ENCODE measurements around the gene MRFAP1L1.
"Not testable (repeated sequence)": the region's sequence is repeated elsewhere in the genome, so short reads cannot be mapped to it uniquely, and the experiment has no call there.

MRFAP1L1 gene

DNA sequence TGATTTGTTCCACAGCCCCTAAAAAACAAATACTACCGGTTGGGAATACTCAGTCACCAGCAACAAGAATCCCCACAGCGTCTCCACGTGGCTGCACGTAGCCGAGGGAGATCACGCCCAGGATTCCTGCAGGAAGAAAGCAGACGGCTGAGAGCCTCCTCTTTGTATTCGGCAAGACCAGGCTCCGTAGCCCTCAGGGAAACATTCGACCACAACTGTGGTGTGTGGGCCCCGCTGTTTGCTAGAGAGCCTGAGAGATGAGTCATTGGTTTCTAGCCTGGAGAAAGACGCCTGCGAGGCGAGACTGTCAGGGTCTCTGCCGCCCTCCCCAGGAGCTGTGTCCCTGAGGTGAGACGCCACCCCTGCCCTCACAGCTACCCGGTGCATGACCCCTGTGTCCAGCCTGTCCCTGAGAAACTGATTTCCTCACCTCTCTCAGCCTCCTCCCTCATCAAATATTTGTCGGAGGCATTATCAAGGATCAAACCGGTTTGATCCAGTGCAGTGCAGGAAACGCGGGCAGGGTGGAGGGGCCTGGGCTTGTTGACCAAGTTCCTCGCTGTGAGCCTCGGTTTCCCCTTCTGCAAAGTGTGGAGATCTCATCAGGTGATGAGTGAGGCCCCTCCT lies 20.7 kb downstream of the MRFAP1L1 start:
- DNase-seq (ENCODE audit: low spot score): peak; percentile 88

DNA sequence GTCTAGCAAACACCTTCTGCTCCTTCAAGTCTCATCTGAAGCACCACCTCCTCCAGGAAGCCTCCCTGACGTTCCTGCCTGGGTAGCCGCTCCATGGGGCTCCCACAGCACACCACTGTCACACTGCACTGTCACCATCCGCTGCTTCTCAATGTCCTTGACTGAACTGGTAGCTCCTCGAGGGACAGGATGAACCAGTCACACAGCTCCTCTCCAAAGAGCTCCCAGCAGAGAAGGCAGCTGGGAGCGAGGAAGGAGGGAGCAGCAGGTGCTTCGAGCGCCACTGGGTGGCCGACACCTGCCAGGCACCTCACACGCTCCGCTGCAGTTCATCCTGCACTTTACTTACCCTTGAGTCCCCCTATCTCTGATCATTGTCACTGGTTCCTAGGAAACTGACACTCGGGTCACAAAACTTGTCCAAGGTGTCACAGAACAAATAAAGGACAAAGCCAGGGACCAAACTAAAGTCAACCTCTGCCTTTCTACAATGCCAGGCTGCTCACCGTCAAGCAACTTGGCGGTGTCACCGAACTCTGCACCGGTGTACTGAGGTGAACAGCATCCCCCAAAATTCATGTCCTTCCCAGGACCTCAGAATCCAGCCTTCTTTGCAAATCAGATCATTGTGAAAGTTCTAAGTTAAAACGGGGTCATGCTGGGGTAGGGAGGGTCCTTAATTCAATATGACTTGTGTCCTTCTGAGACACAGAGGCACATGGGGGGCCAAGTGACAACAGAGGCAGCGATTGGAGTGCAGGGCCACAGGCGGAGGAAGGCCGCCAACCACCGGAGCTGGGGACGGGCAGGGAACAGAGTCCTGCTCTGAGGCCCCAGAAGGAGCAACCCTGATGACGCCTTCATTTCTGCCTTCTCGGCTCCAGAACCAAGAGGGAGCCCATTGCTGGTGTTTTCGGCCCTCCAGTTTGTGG lies 21.5 kb downstream of the MRFAP1L1 start:
- no peak for DNase-seq (ENCODE audit: low spot score)

DNA sequence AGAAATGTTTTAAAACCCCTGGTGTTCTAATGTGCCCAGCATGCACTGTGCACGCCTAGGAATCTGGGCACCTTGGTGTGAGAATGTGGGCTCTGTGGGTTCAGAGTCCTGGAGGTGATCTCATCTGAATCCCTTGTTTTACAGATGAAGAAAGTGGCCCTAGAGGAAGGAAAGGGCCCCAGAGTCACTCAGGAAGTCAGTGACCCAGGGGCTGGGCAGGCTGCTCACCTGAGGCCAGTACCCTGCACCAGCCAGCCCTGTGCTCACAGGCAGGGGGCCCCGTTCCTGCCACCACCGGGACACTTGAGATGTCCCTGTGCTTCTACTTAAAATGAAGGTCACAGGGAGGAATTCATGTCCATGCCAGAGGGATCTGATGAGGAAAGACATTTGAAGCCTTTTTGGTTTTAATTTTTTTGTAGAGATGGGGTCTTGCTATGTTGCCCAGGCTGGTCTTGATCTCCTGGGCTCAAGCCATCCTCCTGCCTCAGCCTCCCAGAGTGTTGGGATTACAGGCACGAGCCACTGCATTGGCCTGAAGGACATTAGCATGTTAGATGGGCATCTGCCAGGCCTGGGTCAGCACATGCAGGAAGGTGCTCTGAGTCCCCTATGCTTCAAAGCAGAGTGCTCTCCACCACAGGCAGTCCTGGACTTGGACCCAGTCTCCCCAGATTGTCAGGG lies 23.4 kb downstream of the MRFAP1L1 start:
- no peak for DNase-seq (ENCODE audit: low spot score)

DNA sequence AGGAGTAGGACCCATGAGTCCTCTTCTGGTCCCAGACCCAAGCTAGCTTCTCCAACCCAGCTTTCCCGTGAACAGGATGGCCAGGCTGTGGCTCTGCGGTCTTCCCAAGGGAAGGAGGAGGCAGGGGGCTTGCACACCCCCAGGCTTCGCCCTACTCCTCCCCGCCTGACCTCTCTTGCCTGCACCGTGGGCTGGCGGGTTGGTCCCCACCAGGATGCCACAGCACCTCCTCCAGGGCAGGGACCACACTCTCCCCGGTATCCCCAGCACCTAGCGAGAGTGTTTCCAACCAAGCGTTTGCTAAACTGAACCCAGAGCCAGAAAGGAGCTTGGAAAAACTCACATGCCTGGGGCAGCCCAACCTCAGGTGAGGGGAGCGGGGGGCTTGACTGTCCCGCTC lies 25.0 kb downstream of the MRFAP1L1 start:
- no peak for DNase-seq (ENCODE audit: low spot score)

DNA sequence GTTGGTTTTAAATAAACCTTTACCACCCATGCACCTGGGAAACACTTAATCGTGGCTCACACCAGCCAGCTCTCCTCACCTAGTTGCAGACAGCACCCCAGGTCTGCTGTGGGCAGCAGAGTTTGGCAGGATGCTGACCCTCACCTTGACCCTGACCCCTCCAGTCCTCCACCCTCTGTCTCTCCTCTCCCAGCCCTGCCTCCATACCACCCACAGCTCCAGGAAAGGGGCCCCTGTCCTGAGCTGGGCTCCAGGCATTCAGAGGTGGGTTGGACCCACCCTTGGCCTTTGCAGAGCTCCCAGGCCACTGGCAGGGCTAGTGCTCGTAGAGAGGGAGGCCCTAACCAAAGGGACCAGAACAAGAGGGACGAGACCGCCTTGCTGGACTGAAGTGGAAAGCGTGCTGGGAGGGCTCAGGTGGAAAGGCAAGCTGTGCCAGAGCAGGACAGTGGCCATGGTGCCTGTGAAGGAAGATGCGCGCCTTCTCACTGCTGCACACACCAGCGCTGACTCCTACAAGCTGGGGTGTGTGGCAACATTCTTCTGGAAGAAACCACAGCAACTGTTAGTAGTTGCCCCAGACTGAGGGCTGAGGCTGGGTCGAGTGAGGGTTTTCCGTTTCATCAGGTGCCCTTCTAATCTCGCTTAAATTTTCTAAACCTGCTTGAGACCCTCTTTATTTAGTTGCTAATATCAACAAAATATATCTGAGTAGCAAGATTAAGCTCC lies 26.6 kb downstream of the MRFAP1L1 start:
- DNase-seq (ENCODE audit: low spot score): no peak

DNA sequence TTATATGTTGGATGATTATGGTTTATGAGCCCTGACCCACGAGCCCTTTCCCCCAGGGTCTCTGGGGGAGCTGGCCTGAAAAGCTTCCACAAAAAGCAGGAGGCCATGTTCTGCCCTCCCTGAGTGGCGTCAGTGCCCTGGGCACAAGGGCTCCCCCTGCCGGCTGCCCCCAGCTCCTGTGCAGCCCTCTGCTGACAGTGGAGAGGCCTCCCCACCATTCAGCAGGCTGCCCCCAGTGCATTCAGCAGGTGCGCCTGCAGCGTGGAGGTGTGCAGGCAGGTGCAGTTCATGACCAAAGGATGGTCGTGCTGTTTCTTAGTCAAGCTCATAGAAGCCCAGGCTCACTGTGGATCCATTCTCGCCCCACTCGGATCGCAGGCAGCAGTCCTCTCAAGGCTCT lies 28.5 kb downstream of the MRFAP1L1 start:
- DNase-seq (ENCODE audit: low spot score): no peak

DNA sequence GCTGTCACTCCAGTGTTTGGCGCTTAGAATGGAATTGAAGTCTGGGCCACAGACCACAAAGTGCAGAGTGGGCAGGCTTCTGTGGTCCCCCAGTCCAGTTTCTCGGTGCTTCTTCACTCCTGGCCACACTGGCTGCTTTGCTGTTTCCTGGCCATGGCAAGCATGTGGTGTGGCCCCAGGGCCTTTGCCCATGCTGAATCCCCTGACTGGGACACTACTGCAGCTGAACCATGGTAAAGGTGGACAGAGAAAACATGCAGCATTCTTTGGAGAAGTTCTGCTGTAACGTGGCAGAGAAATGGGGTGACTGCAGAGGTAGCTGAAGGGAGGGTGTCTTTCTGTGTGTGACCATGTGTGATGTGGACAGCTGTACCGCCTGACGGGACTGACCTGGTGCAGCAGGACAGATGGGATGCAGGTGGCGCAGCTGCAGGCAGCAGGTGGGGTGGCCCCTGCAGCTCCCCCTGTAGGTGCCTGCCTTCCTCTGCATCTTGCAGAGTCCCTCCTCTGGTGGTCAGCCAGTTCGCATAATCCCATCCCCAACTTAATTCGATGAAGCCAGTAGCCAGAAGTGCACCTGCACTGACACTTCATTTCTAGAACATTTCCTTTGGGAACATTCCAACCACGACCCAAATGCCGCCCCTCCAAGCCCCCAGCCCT lies 29.2 kb downstream of the MRFAP1L1 start:
- DNase-seq (ENCODE audit: low spot score): no peak

DNA sequence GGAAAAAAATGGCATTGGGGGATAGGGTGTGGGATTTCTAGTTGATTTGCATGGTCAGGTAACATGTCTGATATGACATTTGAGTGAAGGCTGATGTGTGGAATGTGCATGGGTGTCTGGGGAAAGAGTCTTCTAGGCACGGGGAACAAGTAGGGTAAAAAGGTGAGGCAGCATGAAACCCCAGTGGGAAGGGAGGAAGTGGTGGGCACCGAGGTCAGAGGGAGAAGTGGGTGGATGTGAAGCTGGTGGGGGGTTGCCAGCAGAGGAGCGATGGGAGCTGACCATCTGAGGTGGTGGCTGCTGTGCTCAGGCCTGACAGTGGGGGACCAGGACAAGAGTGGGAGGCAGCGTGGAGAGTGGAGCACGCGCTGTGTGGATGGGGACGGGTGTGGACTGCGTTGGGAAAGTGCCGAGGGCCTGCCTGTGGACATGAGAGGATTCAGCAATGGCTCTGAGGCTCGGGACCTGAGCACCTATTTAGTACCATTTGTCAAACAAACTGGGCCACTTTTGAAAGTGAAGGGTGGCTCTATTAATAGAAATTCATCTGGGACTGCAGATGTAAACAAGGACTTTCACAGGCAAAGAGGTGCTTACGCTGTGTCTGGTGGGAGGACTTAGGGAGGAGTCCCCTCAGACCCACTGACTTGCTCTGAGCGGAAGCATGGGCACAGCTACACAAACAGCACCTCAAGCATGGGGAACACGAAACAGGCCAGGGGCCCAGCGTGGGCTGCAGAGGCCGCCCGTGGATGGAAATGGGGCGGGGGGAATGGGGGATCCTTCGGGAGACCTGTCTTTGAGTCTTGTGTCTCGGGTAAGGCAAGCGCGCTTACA lies 32.7 kb downstream of the MRFAP1L1 start:
- DNase-seq (ENCODE audit: low spot score): no peak

DNA sequence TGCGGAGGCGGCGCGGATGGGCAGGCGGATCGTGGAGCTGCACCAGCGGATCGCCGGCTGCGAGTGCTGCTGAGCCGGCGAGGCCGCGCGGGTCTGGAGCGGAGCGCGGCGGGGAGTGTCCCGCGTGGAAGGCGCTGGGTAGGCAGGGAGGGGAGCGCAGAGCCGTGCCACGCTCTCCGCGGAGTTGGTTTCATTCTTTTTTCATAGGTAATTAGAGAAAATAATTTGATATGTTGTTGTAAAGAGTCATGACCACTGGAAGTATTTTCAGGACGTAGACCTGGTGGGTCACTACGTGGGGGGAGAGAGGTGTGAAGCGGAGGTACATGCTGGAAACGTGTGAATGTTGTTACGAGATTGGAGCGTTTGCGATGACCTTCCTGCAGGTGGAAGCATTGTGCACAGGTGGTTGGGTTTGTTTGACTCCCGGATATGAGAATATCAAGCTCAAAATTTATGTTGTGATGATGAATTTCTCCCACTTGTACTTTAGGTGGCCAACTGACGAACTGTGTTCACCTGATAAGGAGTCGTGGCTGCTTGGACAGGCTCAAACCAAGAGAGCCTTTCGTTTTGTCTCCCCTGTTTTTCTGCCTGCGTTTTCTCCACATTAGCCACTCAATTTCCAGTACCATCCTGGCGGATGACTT lies 35.0 kb downstream of the MRFAP1L1 start:
- DNase-seq (ENCODE audit: low spot score): no peak

DNA sequence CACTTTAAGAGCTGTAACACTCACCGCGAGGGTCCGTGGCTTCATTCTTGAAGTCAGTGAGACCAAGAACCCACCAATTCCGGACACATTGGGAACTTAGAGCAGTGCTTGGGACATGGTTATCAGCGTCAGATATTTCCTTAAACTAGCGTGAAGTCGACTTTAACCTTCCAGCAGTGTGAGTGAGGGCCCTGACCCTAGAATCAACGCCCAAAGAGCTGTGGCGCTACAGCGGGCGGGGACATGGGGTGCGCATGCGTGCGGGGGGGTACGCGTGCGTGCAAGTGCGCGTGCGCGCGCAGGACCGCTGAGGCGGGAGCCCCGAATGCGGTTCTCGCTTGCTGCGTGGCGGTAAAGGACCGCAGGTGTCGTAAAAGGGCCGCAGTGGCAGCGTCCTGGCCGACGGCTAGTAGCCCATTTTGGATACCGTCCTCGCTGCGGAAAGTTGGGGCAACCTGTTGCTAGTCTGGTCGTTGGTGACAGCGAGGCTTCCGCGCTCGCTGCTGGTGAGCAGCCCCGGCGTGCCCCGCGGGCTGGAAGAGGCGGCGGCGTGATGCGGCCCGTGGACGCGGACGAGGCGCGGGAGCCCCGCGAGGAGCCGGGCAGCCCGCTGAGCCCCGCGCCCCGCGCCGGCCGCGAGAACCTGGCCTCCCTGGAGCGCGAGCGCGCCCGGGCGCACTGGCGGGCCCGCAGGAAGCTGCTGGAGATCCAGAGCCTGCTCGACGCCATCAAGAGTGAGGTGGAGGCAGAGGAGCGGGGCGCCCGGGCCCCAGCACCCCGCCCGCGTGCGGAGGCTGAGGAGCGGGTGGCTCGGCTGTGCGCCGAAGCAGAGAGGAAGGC lies 35.8 kb downstream of the MRFAP1L1 start:
- DNase-seq (ENCODE audit: low spot score): peak; percentile 100

DNA sequence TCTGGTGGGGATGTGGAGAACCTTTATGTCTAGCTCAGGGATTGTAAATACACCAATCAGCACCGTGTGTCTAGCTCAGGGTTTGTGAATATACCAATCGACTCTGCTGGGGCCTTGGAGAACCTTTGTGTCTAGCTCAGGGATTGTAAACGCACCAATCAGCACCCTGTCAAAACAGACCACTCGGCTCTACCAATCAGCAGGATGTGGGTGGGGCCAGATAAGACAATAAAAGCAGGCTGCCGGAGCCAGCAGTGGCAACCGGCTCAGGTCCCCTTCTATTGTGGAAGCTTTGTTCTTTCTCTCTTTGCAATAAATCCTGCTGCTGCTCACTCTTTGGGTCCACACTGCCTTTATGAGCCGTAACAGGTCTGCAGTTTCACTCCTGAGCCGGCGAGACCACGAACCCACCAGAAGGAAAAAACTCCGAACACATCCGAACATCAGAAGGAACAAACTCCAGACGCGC lies 36.4 kb downstream of the MRFAP1L1 start:
- DNase-seq (ENCODE audit: low spot score): not testable (repeated sequence)

DNA sequence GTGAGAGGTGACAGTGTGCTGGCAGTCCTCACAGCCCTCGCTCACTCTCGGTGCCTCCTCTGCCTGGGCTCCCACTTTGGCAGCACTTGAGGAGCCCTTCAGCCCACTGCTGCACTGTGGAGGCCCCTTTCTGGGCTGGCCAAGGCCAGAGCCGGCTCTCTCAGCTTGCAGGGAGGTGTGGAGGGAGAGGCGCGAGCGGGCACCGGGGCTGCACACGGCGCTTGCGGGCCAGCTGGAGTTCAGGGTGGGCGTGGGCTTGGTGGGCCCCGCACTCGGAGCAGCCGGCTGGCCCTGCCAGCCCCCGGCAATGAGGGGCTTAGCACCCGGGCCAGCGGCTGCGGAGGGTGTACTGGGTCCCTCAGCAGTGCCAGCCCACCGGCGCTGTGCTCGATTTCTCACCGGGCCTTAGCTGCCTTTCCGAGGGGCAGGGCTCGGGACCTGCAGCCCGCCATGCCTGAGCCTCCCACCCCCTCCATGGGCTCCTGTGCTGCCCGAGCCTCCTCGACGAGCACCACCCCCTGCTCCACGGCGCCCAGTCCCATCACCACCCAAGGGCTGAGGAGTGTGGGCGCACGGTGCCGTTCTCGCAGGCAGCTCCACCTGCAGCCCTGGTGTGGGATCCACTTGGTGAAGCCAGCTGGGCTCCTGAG lies 37.0 kb downstream of the MRFAP1L1 start:
- not testable (repeated sequence) for DNase-seq (ENCODE audit: low spot score)

DNA sequence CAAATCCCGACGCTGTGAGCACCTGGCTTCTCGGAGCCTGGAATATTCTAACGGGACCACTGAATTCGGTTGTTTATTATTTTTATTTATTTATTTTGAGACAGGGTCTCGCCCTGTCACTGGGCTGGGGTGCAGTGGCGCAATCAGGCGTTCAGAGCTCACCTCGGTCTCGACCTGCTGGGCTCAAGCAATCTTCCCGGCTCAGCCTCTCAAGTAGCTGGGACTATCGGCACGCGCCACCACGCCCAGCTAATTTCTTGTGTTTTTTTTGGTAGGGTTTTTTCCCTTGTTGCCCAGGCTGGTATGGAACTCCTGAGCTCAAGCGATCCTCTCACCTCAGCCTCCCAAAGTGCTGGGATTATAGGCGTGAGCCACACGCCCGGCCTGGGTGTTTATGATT lies 37.5 kb downstream of the MRFAP1L1 start:
- DNase-seq (ENCODE audit: low spot score): no peak

DNA sequence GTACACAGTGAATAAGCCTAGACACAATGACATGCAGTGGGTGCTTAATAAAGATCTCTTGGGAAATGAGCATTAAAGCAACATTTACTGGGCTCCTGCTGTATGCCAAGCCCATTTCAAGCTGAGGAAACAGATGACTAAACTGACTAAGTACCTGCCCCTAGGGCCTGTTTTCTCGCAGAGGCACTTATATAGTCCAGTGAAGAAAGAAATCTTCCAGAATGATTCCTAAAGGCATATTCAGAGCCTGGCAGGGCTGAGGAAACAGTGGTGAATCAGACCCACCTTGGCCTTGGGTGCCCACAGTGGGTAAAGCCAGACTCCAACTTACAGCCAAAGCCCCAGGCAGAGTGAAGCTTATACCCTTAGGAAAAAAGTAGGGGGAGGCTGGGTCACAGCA lies 38.0 kb downstream of the MRFAP1L1 start:
- DNase-seq (ENCODE audit: low spot score): no peak

DNA sequence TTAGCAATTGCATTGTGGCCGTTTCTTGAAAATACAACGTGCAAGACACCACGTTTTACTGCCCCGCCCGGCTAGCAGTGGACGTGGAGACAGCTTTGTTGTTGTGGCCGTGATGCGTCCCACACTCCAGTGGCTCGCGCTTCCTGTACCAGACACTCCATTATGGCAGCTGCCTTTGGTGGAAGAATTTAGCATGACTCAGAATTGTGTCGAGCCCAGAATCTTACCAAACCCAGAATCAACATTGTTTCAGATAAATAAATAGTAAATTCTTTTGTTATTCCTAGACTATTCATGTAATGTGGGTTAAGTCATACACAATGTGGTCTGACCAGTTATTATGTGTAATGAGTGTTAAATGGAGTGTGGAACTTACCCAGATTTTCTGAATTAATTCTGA lies 41.3 kb downstream of the MRFAP1L1 start:
- DNase-seq (ENCODE audit: low spot score): peak; percentile 74

DNA sequence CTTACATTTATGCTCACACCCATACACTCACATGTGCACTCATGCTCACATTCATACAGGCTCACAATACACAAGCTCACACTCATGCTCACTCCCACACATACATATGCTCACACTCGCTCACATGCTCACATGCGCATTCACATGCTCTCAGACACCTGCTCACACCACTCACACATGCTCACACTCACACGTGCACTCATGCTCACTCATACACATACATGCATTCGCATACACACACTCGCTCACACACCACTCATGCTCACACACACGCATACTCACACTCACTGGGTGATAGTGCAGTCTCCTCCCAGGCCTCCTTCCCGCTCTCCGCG lies 44.4 kb downstream of the MRFAP1L1 start:
- no peak for DNase-seq (ENCODE audit: low spot score)

DNA sequence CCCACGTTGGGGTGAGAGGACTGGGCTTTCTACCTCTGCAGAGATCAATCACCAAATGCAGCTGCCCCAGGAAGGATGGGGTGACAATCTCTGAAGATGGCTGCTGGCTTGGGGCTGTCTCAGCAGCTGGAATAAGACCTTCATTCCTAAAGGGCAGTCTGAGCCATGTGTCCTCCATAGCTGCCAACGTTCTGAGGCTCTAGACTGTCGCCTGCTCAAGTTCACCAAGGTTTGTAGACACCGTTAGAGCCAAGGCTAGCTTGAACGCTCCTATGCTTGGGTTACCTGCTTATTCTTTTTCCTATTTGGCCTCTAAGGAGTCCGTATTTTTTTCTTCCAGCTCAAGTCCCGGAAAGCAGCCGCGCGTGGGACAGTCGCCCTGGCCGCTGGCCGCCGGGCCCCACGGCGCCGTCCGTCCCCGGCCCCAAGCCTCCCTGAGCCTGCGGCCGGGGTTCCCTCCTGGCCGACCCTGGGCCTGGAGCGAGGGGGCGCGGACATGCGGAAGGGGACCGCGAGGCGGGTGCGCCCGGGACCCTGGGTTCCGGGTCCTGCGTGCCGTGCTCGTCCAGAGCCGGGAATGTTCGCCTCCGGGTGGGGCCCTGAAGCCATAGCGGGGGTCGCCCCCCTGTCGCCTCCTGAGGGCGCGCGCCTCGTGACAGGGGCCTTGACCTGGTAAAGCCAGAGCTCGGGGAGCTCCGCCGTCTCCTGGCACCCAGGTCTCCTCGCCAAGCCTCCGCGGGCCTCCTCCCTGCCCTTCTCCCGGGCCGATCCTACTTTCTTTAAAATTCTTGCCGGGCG lies 45.9 kb downstream of the MRFAP1L1 start:
- DNase-seq (ENCODE audit: low spot score): no peak

DNA sequence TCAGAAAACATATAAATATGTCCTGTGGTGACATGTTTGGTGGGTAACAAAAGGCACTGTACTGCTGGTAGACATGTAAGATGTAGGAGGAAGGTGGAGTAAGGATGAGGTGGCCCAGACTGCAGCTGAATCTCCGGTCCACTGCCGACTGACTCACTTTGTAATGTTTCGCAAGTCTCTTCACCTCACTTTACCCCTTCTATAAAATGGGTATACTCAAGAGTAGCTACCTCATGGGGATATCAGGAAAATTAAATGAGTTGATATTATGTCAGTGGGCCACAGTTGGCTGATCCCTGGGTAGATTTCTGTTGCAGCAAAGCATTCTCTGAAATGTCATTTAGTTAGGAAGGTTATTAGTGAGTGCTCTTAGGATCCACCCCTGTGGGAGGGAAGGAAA lies 47.1 kb downstream of the MRFAP1L1 start:
- no peak for DNase-seq (ENCODE audit: low spot score)

Measured in AG08396 (cell line).